NCI-H526 (cell line): Measurements from ENCODE around the gene ST3GAL6.
A peak's percentile ranks its signal among the peaks of the same experiment; 100 is the strongest.

Experiments used
- DNase-seq, 2 experiments: peaks; one replicate each; lab custom pipeline; 2025; lab: John Stamatoyannopoulos, UW

ST3GAL6 gene

DNA sequence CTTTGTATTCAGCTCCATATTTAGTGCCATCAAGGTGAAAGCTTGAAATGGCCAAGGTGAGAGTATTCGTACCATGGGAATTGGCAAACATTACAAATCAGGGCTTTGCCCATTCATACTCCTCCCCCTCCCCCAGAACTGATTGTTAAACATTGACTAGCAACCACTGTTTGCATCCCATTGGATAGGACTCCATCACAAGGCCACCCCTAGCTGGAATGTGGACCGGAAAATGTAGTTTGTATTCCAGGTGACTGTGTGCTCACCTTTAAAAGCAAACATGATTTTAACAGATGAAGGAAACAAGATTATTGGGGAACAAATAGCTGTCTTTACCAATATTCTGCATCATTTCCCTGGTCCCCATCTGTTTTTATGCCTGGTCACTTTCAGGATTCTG lies 14.1 kb downstream of the ST3GAL6 start:
- DNase-seq, result no peak

DNA sequence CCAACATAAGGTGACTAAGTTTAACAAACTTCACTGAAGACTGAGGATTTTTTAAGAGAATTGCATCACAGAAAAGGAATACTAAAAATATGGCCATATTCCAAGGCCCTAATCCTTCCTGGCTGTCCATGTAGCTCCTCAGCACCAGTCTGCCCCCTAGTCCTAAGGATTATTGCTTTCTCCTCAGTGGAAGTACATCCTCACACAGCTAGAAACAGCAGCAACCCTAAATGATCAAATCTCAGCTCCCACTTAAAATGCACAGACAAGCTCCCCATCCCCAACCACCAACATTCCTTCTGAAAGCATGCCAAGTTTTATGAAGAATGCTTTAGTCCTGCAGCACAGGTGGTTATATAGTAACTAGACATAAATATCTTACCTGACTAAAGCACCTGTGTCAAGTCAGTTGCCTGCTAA lies 14.7 kb downstream of the ST3GAL6 start:
- DNase-seq, result no peak

DNA sequence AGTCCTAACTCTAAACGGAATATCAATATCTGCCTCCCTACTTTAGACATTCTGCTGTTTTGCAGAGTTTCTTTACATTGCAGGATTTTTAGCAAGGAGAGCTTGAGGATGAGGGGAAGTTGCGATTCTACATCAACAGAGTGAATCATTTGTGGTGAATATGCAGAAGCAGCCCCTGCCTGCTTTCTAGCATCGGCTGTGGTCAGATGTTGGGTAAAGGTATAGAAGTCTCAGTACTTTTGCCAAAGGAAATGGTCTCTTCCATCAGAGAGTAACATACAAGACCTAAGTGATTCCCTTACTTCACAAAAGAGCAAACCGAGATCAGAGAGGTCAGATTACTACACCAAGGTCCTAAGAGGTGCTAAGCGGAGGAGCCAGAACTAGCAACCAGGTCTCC lies 15.2 kb downstream of the ST3GAL6 start:
- DNase-seq, result no peak

DNA sequence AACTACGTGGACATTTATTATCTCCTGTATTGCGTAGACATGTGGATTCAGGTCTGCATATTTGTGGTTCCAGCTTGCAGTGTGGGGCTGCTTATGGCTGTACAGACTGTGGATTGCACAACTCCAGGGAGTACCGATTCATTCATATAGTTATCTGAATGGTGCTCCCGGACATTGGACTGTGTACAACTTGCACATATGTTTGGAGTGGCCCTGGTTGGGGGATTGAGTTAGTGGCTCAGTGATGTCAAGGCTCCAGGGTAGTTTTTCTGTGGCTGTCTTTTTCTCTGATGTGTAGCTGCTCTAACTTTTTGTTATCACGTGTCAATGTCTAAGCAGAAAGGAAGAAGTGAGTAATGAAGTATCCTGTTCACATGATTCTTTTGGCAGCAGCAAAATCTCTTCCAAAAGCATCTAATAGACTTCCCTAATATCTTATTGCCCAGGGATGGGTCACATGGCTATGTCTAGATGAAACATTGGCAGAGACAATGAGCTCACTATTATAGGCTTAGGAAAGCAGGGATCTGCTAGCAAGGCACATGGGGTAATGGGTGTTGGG lies 15.8 kb downstream of the ST3GAL6 start:
- no peak for DNase-seq

DNA sequence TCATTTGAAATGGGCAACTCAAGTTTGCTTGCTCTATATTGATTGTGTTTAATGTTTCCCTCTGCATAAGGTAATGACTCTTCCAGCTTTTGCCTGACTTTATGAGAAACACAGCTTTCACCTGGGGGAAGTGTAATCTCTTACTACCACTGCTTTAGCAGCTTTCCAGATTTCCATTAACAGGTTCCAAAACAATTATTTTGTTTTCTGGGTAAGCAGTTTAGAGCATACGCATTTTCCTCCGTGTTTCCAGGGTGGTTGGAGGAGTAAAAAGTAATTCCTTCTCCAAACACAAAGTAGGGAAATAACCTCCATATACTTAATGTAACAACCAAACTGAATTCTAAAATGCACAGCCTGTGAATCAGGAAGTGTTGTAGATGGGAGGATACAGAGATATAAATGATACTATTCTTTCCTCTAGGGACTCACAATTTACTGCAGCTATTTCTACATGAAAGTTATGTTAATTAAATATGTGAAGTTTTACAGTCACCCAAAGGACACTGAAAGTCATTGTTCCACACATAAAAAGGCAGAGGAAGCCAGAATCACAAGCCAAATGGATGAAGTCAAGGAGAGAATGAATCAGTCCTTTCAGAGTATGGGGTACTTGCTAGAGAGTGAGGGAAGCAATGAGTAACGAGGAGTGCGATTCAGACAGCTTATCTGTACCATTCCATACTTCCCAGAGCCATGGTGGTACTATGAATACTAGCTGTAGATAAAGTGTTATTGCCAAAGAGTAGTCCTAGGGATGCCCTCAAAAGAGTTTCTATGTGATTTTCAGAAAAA lies 16.6 kb downstream of the ST3GAL6 start:
- no peak for DNase-seq

DNA sequence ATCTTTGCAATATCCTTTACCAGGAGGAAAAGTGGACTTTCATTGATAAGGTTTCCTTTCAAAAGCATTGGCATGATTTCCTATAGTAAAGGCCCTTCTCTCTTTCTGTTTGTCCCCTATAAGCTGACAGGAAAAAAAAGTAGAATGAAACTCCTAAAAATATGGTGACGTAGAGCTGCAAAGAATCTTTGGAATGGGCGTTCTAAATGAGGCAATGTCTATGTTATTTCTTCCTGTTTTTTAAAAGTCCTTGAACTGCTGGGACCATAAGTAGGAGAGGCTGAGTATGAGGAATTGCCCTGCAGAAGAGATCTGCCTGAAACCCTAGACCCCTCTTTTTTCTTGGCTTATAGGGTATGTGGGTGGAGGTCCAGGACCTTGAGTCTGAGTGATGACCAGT lies 17.2 kb downstream of the ST3GAL6 start:
- DNase-seq, result no peak

DNA sequence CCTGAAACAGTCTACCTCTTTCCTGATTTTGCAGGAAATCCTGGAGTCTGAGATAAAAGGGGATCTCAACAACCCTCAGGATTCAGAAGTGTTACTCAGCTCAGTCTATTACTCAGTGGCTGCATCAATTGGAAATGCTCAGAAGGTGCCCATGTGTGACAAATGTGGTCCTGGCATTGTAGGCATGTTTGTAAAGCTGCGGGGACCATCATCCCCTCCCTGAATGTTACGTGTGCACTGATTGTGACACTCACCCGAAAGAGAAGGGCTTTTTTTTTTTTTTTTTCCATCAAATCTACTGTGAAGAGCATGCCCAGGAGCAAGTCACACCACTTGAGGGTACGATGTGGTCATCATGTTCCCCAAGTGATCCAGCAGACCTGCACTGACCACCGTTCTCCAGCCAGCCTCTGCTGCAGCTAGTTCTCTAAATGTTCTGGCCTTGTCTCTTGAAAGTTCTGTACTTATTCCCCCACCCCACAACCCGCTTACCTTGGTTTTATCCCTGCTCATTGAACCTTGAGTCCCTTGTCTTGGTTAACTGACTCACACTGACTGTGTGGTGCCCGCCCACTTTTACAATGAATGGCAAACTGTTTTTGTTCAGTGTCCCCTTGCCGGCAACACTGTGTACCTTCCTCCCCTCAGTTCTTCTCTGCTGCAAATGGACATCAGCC lies 19.8 kb downstream of the ST3GAL6 start:
- no peak for DNase-seq

DNA sequence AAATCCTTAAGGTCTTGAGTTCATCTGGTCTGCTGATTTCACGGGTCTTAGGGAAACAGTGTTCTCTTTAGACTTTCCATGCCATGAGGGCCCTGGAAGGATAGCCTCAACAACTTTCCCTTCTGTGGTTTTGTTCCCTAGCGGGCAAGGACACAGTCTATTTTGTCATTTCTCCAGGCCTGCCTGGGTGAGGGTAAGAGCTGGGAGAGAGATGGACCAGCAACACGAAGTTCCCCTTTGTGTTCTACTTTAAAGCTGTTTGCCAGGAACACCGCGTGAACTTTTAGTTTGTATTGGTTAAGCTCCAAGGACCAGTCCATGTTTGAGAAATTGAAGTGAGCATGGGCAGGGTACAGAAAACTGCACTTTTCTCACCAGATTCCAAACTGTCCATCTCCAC lies 20.9 kb downstream of the ST3GAL6 start:
- no peak for DNase-seq

DNA sequence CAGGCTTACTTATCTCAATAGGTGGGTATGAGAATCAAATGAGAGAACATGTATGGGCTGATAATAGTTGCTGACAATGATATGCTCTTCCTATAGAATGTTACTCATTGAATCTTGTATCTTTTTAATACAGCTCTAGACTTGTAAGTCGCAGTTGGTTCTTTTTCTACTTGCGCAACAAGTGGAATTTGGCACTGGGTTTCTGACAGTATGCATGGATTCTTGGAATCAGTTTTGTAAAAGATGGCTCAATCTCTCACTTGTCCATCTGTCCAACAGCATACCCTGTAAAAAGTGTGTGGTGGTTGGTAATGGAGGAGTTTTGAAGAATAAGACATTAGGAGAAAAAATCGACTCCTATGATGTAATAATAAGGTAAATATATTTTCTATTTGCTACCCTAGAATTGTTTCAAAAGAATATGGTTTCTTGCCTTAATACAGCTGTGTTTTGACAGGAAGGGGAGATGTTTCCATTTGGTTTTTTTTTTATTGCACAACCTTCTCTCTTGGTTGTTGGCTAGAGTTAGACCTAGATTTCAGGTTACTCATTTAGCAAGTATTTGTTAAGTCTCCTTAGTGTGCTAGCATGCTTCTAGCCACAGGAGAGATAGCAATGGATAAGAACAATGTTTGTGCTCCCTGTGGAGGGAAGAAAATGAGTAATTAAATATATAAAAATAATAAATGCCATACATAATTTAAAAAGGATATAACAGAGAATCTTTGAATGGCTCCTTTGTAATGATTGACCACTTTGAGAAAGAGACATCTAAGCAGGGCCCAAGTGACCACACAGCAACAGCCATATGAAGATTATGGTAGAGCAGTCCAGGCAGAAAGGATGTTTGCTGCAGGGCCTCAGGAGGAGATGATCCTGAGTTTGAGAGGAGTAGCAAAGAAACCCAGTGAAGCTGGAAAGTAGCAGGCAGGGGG lies 21.8 kb downstream of the ST3GAL6 start:
- no peak for DNase-seq

DNA sequence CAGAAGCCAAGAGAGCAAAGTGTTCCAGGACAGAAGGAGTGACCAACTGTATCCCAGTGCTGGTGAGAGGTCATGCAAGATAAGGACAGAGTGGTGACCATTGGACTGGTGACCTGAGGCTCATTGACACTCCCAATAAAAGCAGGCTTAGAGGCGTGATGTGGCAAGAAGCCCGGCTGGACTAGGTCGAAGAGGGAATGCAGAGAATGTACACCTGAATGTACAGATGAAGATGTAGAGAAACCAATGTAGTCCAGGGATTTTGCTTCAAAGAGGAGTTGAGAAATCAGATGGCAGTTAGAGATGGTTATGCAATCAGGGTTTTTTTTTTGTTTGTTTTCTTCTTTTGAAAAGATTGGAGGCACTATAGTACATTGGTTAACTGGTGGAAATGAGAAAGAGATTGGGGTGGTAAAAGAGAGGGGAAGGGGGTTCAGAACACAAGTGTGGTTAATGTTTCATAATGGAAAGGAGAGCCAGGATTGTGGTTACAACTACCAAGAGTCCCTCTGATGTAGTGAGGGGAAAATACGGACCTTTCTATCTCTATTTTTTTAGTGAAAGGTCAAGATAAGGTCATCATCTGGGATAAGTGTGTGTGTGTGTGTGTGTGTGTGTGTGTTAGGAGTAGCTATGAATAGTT lies 23.3 kb downstream of the ST3GAL6 start:
- DNase-seq, result no peak

DNA sequence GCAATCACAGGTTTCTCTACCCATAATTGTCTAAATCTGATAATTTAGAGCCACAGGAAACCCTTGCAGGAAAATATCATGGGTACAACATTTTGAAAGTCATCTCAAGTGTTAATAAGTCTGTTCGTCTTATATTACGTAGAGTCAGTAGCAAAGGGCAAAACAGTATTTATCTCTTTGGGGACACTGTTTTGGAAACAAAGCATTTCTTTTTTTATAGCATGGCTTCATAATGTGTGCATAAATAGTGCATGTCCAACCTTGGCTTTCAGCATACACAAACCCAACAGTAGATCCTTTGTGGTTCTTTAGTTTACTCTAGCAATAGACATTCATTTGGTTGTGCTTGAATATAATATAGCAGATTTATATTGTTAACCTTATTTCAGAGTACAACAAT lies 24.0 kb downstream of the ST3GAL6 start:
- no peak for DNase-seq

DNA sequence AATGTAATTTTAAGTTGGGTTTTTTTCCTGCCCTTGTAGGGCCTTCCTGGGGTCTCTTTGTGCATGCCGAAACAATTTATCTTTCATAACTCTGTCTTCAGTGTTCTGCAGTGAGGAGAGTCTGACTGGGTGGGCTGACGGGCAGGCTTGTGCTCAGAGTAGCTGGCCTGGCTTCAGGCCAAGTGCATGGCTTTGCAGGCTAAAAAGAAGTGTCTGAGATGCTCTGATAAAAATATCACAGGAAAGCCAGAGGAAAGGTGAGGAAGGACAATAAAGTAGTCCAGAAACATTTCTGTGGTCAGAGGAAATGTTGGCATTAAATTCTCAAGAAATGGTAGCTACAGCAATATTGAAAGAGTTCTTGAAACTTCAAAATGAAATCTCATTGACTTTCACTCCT lies 25.5 kb downstream of the ST3GAL6 start:
- DNase-seq, result no peak

DNA sequence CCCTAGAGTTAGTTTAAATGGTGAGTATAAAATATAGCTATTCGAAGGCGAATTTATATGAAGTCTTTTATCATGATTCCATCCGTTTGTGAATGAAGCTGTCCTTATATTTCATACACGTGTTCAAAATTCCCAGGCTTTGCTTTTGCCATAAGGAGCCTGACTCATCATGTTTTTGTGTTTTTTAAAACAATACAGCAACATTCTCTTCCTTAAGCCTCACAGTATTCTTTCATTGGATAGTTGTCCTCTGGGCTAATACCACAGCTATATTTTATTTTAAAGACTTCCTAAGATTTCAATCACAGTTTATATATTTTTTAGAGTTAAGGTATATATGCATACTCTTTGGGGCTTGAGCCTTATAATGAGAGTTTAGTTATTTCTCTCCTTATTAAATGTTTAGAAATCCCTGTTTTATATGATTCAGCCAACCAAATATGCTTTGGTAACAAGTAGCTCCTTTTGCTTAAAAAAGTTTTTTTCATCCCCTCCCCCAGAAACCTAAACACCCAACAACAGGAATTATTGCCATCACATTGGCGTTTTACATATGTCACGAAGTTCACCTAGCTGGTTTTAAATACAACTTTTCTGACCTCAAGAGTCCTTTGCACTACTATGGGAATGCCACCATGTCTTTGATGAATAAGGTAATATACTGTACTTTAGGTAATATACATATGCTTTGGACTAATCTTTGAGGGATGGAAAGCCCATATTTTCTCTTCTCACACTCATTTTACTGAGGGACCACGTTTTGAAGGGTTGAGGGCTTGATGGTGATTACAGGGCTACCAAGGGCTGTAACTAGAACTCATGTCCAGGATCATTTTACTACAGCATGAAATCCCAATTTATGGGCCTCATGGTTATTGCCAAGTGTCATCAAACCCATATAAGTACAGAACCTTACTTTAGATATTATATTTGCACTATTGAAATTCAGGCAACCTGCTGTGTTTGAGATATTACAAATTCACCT lies 28.5 kb downstream of the ST3GAL6 start:
- no peak for DNase-seq

DNA sequence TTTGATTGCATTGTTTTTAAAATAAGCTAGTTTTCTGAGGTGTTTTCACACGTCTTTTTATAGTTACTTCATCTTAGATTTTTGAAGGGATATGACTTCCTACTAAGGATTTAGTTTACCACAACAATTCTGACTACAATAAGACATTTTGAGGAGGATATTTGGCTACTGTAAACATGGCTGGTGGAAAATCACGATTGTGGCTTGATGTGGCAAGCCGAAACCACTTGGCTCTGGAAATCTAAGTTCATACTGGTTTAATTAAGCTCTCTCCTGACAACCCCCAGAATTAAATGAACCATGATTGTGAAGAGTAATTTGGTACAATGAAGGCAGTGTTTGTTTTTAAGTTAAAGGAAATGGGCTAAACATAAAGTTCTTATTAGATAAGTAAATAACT lies 30.8 kb downstream of the ST3GAL6 start:
- DNase-seq, result no peak

DNA sequence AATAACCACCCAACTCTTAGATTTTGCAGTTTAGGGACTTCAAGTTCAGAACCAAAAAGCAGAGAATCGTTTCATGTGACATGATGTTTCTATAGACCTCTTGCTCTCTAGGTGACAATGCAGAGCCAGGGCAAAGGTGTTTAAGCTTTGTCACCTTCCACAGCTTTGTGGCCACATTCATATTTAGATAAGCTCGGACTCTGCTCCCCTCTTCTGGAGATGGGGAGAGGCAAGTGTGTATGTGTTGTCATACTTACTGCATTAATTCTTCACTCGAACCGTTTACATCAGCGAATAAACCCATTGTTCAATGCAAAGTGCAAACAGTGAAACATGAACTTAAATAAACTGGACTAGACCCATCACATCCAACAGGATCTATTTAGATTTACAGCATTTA lies 33.2 kb downstream of the ST3GAL6 start:
- peak; percentile 30 to 33 for DNase-seq

DNA sequence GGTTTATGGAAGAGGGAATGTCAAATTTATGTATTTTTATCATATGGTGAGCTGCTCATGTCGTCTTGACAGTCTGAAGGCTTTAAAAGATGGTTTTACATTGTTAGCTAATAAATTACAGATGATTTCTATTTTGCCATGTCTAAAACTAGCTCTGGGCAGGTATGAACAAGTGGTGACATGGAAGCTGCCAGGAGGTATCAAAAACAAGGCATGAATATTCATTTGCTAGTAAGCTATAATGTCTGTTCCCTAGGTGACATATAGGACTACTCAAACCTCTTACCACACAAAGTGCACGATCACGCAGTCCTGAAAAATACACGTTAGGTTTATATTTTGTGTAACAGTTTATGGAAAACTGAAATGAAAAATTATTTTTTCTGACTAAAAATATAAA lies 34.8 kb downstream of the ST3GAL6 start:
- peak; percentile 68 to 76 for DNase-seq

DNA sequence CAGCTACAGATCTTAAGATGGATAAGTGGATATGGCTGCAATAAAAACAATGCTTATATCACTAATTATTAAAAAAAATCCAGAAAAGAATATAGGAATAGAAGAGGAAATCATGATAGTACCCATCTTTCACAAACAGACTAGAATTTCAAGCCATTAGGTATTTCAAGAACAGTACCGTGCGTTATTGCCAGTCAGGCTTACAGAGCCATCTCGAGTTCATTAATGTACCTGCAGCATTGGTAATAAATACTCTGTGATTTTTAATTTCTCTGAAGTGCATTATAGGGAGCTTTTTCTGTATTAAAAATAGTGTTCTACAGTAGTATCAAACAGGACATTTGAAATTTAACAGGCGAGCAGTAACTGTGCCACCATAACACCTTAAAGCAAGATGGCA lies 35.7 kb downstream of the ST3GAL6 start:
- DNase-seq, result no peak

DNA sequence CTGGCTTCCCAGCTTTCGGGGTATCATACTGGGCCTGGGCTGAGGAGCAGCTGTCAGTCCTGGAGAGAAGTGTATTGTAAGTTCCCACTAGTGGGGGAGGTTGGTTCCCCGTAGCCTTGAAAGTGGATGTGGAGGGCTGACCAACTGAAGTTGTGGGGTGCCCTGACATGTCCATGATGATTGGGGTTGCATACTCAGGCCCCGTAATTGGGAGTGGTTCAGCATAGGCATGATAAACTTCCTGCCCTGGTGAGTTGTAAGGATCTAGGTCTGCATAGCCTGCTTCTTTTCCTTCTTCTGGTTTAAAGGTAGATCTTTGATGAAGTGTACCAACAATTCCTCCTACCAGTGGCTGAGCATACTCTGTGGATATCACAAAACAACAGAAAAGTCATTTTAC lies 36.3 kb downstream of the ST3GAL6 start:
- no peak for DNase-seq

DNA sequence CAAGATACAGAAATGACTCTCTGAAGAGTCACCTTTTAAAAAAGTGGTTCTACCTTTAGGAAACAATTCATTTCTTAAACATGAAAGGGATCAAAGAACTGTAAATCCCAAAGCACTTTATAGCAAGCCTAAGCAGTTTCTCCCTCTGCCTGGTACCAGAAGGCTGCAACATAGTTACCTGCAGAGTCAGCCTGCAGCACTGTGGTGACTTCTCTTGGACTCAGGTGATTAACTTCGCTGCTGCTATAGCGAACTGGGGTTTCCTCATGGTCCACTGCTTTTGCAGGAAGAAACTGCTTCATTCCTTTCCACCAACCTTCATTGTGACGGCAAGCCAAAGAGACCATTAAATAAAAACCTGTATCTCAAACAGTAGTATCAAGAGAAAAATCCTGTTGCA lies 37.3 kb downstream of the ST3GAL6 start:
- DNase-seq, result peak in 1 of 2 experiments; percentile 29

DNA sequence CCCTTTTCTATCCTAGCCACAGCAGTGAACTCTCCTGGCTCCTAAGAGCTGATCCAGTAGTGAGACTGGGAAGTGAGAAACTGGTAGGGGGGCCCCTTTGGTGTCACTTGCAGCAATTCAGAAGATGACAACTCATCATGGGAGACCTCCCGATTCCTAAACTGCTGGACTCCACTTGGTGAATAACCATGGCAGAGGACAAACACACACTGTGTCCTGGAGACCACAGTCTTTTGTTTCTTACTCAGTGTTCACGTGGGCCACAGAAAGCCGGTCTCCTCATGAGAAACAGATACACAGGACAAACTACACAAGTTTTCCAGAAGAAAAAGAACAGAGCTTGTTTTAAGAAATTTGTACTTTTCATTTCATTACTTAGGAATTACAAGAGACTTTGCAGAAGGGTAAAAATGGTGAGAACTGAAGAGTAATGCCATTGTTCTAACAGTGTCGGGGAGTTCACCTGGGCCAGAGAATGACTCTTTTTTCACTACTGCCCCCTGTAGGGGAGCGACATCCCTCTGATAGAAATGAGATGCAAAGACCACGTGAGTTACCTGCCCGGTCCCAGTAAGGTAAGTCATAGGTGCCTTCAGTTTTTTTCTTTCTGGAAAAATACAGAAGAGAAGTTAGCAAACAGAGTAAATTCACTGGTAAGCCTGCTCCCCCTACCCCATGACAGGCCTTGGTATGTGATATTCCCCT lies 38.1 kb downstream of the ST3GAL6 start:
- no peak for DNase-seq
